Nasal cavity respiratory epithelium epithelial cell of viscerocranial mucosa (primary cell): ENCODE results near the gene PRKD1. TPM values are rescaled to one million over a fixed set of nuclear protein-coding genes. Genes with fewer than 3 reads are reported as not detected.

Source experiments
- total RNA-seq: library from RNA; depleted of rRNA; stranded (reverse); fragments of >200 nt; gene quantifications from 2 replicates; pipeline ENCODE4 v1.2.3, GENCODE V29; 2014

Gene PRKD1
- total RNA-seq = under 0.01 and 3.1 TPM in 2 replicates

DNA sequence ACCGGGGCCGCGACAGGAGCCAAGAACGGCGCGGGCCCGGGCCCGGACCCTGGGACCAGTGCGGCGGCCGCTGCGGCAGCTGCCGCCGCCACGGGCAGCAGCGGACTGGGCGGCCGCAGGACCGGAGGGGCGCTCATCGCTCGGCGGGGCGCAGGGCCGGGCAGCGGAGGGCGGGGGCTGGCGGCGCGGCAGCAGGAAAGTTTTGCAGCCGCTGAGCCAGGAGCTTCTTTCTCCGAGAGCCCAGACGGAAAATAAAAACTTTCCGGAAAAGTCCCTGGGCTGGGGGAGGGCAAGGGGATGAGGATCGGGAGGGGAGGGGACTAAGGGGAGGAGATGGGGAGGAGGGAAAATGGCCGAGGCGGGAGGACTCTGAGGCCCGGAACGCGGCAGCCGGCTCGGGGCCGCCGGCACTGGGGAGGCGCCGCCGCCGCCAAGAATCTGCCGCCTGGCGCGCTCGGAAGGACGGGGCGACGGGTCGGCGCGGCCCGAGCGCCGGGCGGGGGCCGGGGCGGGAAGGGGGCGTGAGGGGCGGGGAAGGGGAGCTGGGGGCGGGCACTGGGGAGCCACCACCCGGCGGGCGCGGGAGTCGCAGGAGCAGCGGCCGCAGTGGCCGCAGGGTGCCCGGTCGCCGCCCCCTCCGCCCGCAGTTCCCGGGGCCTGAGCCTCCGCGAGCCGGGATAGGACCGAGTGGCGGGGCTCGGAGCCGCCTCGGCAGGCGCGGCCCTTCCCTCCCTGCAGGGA is at the start of gene PRKD1:
Gene PRKD1 (minus strand): TSS at position 472 of the 741 bp plus-strand sequence.

